Esophagus muscularis mucosa (tissue), 4 donors: ENCODE results near the gene CUX1. TPM values are rescaled to one million over a fixed set of nuclear protein-coding genes. Genes with fewer than 3 reads are reported as not detected.

Experiments
- DNase-seq: peaks from one replicate; pipeline ENCODE4 v3.0.0-alpha.2; 2017; ENCODE audit errors: extremely low spot score
- H3K27ac ChIP-seq, 4 donors: fragments of 200-600 bp; sonication (generic); replicated peaks in 1 of 4; 1 replicate in 3 of 4; 2 replicates in 1 of 4; pipeline ENCODE4 v1.5.1; 2016 to 2019; ENCODE audit warnings: mild to moderate bottlenecking in 1 of 4
- H3K27me3 ChIP-seq, 4 donors: fragments of 200-600 bp; sonication (generic); one replicate each; pipeline versions ENCODE4 v1.5.1 to v1.6.0; 2016 to 2019
- H3K36me3 ChIP-seq, 4 donors: fragments of 200-600 bp; sonication (generic); one replicate each; pipeline ENCODE4 v1.5.1; 2016 to 2019
- H3K4me1 ChIP-seq, 4 donors: fragments of 200-600 bp; sonication (generic); one replicate each; pipeline ENCODE4 v1.5.1; 2016 to 2019
- H3K4me3 ChIP-seq, 4 donors: fragments of 200-600 bp; sonication (generic); 1 replicate in 2 of 4; 2 replicates in 2 of 4; pipeline ENCODE4 v1.5.1; 2016 to 2019; ENCODE audit warnings: mild to moderate bottlenecking in 4 of 4, moderate library complexity in 1 of 4
- H3K9me3 ChIP-seq, 4 donors: fragments of 200-600 bp; sonication (generic); 1 replicate in 3 of 4; 2 replicates in 1 of 4; pipeline ENCODE4 v1.5.1; 2016 to 2019
- EP300 ChIP-seq: sonication (generic); formaldehyde crosslinking; IDR thresholded peaks from one replicate; pipeline ENCODE4 v1.6.1; 2017; ENCODE audit warnings: antibody characterized with exemption
- POLR2A ChIP-seq: fragments of 450-650 bp; IDR thresholded peaks from one replicate; pipeline ENCODE4 v1.6.1; 2017; ENCODE audit warnings: antibody characterized with exemption, moderate library complexity, mild to moderate bottlenecking, low read depth
- POLR2AphosphoS5 ChIP-seq, 2 donors: sonication (generic); formaldehyde crosslinking; IDR thresholded peaks; one replicate each; pipeline ENCODE4 v1.6.1; 2017; ENCODE audit warnings: antibody characterized with exemption in 2 of 2
- WGBS: methylation state at CpG from one replicate; pipeline ENCODE4 v1.1.5; 2018; 5-methylcytosine and 5-hydroxymethylcytosine counted together
- intact Hi-C: fragments of 100-400 bp; cut with DNase I; formaldehyde crosslinking; loops from one replicate; pipeline ENCODE4 v1.15.1; 2023
- total RNA-seq, 4 donors: library from RNA; depleted of rRNA; stranded (reverse); fragments of >200 nt; gene quantifications; one replicate each; pipeline versions ENCODE4 v1.1.0 to v1.2.1, GENCODE V29; 2016
- TF ChIP-seq, protein P1 (sequence below), 3 experiments: fragments of 200-600 bp in 2 of 3; fragments of 450-650 bp in 1 of 3; sonication (generic) in 2 of 3; IDR thresholded peaks; one replicate each; pipeline ENCODE4 v1.5.1; 2017 to 2019; ENCODE audit warnings: antibody characterized with exemption in 3 of 3, mild to moderate bottlenecking in 2 of 3, moderate library complexity in 1 of 3

Gene CUX1
- total RNA-seq, 4 donors from 2014 or later, result 61.5 to 136 (median 92.3) TPM

DNA sequence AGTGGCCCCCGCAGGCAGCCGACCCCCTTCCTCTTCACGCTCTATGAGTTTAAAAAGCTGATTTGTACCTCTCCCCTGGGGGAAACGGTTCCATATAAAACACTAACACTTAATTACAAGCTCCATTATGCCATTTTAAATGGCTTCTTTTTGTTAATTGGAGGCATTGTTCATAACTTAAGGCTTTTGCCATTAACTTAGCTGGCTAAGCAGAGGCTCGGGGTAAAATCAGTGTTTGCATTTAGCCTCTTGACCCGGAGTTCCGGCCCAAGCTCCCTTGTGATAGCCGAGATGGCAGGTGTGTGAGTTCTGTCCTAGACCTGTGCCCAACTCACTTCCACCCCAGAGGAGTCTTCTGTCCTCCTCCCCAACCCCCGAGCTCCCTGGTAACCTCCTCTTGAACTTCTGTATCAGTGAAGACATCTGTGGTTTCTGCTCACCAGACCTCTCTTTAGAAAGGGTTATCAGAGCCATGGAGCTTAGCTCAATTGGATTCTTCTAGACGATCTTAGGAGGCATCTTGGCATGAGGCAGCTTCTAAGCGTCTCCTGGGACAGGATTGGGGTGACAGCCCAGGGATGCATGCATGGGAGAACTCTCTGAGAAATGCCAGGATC, 435.0 kb downstream of the CUX1 start:
- DNase-seq, result no peak
- WGBS, result 80% methylated on average over 11 of the region's 11 CpGs
- TF ChIP-seq, protein P1, sequence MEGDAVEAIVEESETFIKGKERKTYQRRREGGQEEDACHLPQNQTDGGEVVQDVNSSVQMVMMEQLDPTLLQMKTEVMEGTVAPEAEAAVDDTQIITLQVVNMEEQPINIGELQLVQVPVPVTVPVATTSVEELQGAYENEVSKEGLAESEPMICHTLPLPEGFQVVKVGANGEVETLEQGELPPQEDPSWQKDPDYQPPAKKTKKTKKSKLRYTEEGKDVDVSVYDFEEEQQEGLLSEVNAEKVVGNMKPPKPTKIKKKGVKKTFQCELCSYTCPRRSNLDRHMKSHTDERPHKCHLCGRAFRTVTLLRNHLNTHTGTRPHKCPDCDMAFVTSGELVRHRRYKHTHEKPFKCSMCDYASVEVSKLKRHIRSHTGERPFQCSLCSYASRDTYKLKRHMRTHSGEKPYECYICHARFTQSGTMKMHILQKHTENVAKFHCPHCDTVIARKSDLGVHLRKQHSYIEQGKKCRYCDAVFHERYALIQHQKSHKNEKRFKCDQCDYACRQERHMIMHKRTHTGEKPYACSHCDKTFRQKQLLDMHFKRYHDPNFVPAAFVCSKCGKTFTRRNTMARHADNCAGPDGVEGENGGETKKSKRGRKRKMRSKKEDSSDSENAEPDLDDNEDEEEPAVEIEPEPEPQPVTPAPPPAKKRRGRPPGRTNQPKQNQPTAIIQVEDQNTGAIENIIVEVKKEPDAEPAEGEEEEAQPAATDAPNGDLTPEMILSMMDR (IDR thresholded peaks at IDR 0.05), result no peak
- no peak for TF ChIP-seq POLR2AphosphoS5 (IDR thresholded peaks at IDR 0.05)
- no peak for TF ChIP-seq EP300
- TF ChIP-seq POLR2A, result no peak
- Histone ChIP-seq H3K9me3 (no peaks in the 10 kb centered on the region), H3K27ac (no peak overlapping the region), H3K4me1 (no peaks in the 10 kb centered on the region), H3K36me3 (peaks cover 5 to 33% (median 30%) of the 10 kb centered on the region in 4 donors), H3K27me3 (no peaks in the 10 kb centered on the region), H3K4me3 (no peak overlapping the region)
- intact Hi-C loops, result no loop called here

DNA sequence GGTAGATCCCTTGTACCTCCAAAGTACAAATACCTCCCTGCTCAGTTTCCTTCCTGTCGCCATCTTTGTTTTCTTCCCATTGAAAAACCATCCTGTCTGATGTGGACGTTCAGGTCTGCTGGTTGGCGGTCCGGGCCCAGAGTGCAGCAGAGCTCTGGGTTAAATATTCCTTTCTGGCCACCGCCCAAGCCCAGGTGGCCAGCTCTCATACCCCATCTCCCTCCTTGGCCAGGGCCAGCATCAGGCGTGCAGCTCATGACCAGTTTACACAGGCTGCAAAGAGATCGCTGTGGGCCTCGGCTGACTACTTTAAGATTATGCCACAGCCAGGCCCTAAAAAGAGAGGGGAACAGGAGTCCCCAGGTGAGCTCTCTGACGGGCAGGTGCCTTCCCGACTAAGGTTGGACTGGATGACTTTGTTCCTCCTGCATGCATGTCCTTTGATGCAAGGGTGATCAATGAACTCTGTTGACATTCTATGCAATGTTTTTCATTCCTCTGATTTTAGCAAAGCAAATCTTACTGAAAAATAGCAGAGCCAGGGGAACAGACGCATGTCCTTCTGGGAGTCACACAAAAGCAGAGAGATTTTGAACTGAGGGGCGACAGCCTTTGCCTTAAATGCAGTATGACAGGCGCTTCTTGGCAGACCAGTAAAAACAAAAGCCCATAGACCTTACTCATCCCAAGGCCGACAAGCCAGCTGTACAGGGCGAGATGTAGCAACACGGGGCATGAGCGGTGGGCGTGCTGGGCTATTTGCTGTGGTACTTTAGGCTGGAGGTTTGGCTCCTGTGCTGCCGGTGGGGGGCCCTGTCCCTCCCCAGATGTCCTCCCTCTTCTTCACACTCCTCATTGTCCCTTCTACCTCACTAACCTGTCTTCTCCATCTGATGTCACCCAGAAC, 435.9 kb downstream of the CUX1 start:
- TF ChIP-seq, protein P1 (IDR thresholded peaks at IDR 0.05), result no peak
- TF ChIP-seq POLR2AphosphoS5 (IDR thresholded peaks at IDR 0.05) (no peak), POLR2A (no peak), EP300 (no peak)
- intact Hi-C loops, result no loop called here

DNA sequence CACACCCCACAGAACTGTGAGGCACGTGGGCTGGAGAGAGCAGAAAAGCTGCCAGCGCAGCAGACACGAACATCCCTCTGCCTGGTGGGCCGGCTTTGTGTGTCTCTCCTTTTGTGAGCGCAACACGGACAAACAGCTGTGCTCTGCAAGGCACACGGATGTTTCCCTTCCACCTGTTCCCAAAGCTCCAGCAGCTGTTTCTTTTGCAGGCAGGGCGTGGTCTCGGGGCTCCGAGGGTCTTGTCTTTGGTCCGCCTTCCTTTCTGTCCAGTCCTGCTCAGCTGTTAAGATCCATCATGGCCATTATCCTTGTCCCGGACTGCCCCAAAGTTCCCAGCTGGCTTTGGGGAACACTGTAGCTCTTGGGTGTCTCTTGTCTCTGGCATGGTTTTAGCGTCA, 436.5 kb downstream of the CUX1 start:
- no peak for DNase-seq
- TF ChIP-seq POLR2AphosphoS5 (IDR thresholded peaks at IDR 0.05), result no peak
- TF ChIP-seq POLR2A, result no peak
- TF ChIP-seq, protein P1 (IDR thresholded peaks at IDR 0.05), result no peak
- no peak for TF ChIP-seq EP300
- peaks cover 3 to 25% (median 16%) of the 10 kb centered on the region in 4 donors for H3K36me3 ChIP-seq
- no peaks in the 10 kb centered on the region for H3K27me3 ChIP-seq
- 93% methylated on average over 13 of the region's 13 CpGs for WGBS
- no peak overlapping the region for H3K4me3 ChIP-seq
- no peaks in the 10 kb centered on the region for H3K4me1 ChIP-seq
- H3K27ac ChIP-seq, result no peak overlapping the region
- H3K9me3 ChIP-seq, result no peaks in the 10 kb centered on the region
- intact Hi-C loops, result no loop called here

More for the DNA sequence above, 435.9 kb downstream of the CUX1 start:
- DNase-seq, result no peak
- H3K4me1 ChIP-seq, result no peaks in the 10 kb centered on the region
- H3K36me3 ChIP-seq, result peaks cover 5 to 28% (median 22%) of the 10 kb centered on the region in 4 donors
- no peak overlapping the region for H3K4me3 ChIP-seq
- WGBS, result 94% methylated on average over 19 of the region's 19 CpGs
- no peaks in the 10 kb centered on the region for H3K27me3 ChIP-seq
- H3K9me3 ChIP-seq, result no peaks in the 10 kb centered on the region
- H3K27ac ChIP-seq, result no peak overlapping the region

DNA sequence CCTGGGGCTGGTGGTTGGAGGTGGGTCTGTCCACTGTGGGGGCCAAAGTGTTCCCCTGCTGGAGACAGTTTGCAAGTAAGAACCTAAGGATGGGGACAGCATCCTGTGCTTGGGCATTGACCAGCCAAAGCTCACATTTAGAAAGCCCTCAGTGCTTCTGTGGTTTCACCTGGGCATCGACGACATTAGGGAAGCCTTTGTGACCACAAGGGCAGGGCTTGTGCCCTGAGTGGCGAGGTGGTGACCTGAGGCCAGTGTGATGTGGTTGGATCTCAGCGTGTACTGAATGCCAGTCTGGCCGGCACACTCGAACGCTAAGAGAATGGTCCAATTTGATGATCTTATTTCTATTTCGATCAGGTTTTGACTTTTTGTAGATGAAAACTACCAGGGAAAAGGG, 437.1 kb downstream of the CUX1 start:
- no peak overlapping the region for H3K27ac ChIP-seq
- intact Hi-C loops, result no loop called here
- peaks cover 0 to 20% (median 11%) of the 10 kb centered on the region in 4 donors for H3K36me3 ChIP-seq
- H3K4me1 ChIP-seq, result no peaks in the 10 kb centered on the region
- TF ChIP-seq POLR2A (no peak), POLR2AphosphoS5 (IDR thresholded peaks at IDR 0.05) (no peak), EP300 (no peak)
- TF ChIP-seq, protein P1 (IDR thresholded peaks at IDR 0.05), result no peak
- no peak for DNase-seq
- WGBS, result 95% methylated on average over 6 of the region's 8 CpGs
- no peak overlapping the region for H3K4me3 ChIP-seq
- no peaks in the 10 kb centered on the region for H3K27me3 ChIP-seq
- no peaks in the 10 kb centered on the region for H3K9me3 ChIP-seq
